Ishikawa (cell line): ENCODE data around the gene TNFRSF8.
A peak's percentile ranks its signal among the peaks of the same experiment; 100 is the strongest.

Experiments
- CEBPB ChIP-seq: IDR thresholded peaks from 2 replicates; pipeline ENCODE4 v1.6.1; 2012
- CREB1 ChIP-seq: IDR thresholded peaks from 2 replicates; pipeline ENCODE4 v1.6.1; 2012; ENCODE audit warnings: low read depth
- EGR1 ChIP-seq: IDR thresholded peaks from 2 replicates; pipeline ENCODE4 v1.6.1; 2012
- EP300 ChIP-seq: IDR thresholded peaks from 2 replicates; pipeline ENCODE4 v1.6.1; 2012; ENCODE audit warnings: borderline replicate concordance
- FOXM1 ChIP-seq: IDR thresholded peaks from 2 replicates; pipeline ENCODE4 v1.6.1; 2012; ENCODE audit warnings: low read depth, borderline replicate concordance
- MAX ChIP-seq: IDR thresholded peaks from 2 replicates; pipeline ENCODE4 v1.6.1; 2012
- NFIC ChIP-seq: IDR thresholded peaks from 2 replicates; pipeline ENCODE4 v1.6.1; 2012
- RAD21 ChIP-seq: IDR thresholded peaks from 2 replicates; pipeline ENCODE4 v1.6.1; 2012; ENCODE audit warnings: low read depth
- REST ChIP-seq: IDR thresholded peaks from 2 replicates; pipeline ENCODE4 v1.6.1; 2012; ENCODE audit warnings: low read depth, mild to moderate bottlenecking
- TAF1 ChIP-seq: IDR thresholded peaks from 2 replicates; pipeline ENCODE4 v1.6.1; 2012; ENCODE audit warnings: low read depth, mild to moderate bottlenecking
- TCF12 ChIP-seq: IDR thresholded peaks from 2 replicates; pipeline ENCODE4 v1.6.1; 2012; ENCODE audit warnings: low read depth
- TEAD4 ChIP-seq: IDR thresholded peaks from 2 replicates; pipeline ENCODE4 v1.6.1; 2012
- USF1 ChIP-seq: IDR thresholded peaks from 2 replicates; pipeline ENCODE4 v1.6.1; 2012
- YY1 ChIP-seq: IDR thresholded peaks from 2 replicates; pipeline ENCODE4 v1.6.1; 2012; ENCODE audit warnings: low read depth
- ZBTB7A ChIP-seq: IDR thresholded peaks from 2 replicates; pipeline ENCODE4 v1.6.1; 2012; ENCODE audit warnings: low read depth

The TNFRSF8 gene

GRCh38 chr1:12078938-12079861, 16.1 kb downstream of the TNFRSF8 start:
- no peak for TF ChIP-seq FOXM1
- peak; percentile 62 for TF ChIP-seq RAD21
- TF ChIP-seq TAF1: no peak

GRCh38 chr1:12080156-12080555, 17.1 kb downstream of the TNFRSF8 start:
- TF ChIP-seq FOXM1 (no peak), REST (no peak)

- TF ChIP-seq YY1 (no peak), TCF12 (no peak), NFIC (no peak), EGR1 (no peak), REST (no peak), FOXM1 (no peak), MAX (no peak), CREB1 (no peak), TAF1 (no peak)
These were observed 17.9 kb downstream of the TNFRSF8 start for GRCh38 chr1:12080773-12081556.

- TF ChIP-seq TCF12: no peak
- TF ChIP-seq ZBTB7A: no peak
- TF ChIP-seq TEAD4: no peak
- TF ChIP-seq EGR1: no peak
- TF ChIP-seq NFIC: no peak
- no peak for TF ChIP-seq USF1
- TF ChIP-seq MAX: no peak
- TF ChIP-seq CREB1: no peak
- TF ChIP-seq TAF1: no peak
- TF ChIP-seq YY1: no peak
- no peak; the same call in 1 of the 2 replicates for TF ChIP-seq CEBPB
- no peak for TF ChIP-seq EP300
- no peak for TF ChIP-seq RAD21
These were observed 18.7 kb downstream of the TNFRSF8 start for GRCh38 chr1:12081648-12082396.

GRCh38 chr1:12082988-12083387, 19.9 kb downstream of the TNFRSF8 start:
- TF ChIP-seq FOXM1 (no peak), NFIC (no peak)

- TF ChIP-seq TAF1 (no peak), YY1 (no peak), REST (no peak), TCF12 (no peak), ZBTB7A (no peak), EGR1 (no peak), TEAD4 (no peak)
These were observed 20.7 kb downstream of the TNFRSF8 start for GRCh38 chr1:12083766-12084165.
